Stomach smooth muscle (tissue), 2 donors: ENCODE results near the gene SLC25A24.
"Not testable (repeated sequence)": the region's sequence is repeated elsewhere in the genome, so short reads cannot be mapped to it uniquely, and the experiment has no call there.

Experiments used
- H3K27ac ChIP-seq: one replicate; pipeline ENCODE4 v1.7.0; 2013; ENCODE audit warnings: mild to moderate bottlenecking, low read length, inconsistent platforms
- H3K27me3 ChIP-seq, 2 donors: one replicate each; pipeline ENCODE4 v1.7.0; 2013; ENCODE audit warnings: low read length in 2 of 2; ENCODE audit not compliant: insufficient read depth in 2 of 2, control insufficient read depth in 1 of 2
- H3K36me3 ChIP-seq, 2 donors: one replicate each; pipeline ENCODE4 v1.7.0; 2013; ENCODE audit warnings: low read length in 2 of 2; ENCODE audit not compliant: control insufficient read depth in 2 of 2, insufficient read depth in 2 of 2
- H3K4me1 ChIP-seq: one replicate; pipeline ENCODE4 v1.7.0; 2013; ENCODE audit warnings: low read length; ENCODE audit not compliant: control insufficient read depth, insufficient read depth
- H3K4me3 ChIP-seq, 2 donors: one replicate each; pipeline ENCODE4 v1.7.0; 2013; ENCODE audit warnings: low read length in 2 of 2
- H3K9ac ChIP-seq, 2 donors: one replicate each; pipeline ENCODE4 v1.7.0; 2013; ENCODE audit warnings: low read length in 2 of 2, mild to moderate bottlenecking in 1 of 2
- H3K9me3 ChIP-seq, 2 donors: one replicate each; pipeline ENCODE4 v1.7.0; 2013; ENCODE audit warnings: low read length in 2 of 2; ENCODE audit not compliant: control insufficient read depth in 2 of 2
- donor health status: healthy.
- donor health status: Pancreatic carcinoma.

Gene SLC25A24

DNA sequence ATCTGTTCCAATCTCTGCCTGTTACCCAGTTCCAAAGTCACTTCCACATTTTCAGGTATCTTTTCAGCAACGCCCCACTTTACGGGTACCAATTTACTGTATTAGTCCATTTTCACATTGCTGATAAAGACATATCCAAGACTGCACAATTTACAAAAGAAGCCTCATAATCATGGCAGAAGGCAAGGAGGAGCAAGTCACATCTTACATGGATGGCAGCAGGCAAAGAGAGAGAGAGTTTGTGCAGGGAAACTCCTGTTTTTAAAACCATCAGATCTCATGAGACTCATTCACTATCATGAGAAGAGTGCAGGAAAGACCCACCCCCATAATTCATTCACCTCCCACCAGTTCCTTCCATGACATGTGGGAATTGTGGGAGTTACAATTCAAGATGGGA lies 67.0 kb downstream of the SLC25A24 start:
- H3K9me3 ChIP-seq, H3K4me3 ChIP-seq, H3K9ac ChIP-seq: not testable (repeated sequence)

DNA sequence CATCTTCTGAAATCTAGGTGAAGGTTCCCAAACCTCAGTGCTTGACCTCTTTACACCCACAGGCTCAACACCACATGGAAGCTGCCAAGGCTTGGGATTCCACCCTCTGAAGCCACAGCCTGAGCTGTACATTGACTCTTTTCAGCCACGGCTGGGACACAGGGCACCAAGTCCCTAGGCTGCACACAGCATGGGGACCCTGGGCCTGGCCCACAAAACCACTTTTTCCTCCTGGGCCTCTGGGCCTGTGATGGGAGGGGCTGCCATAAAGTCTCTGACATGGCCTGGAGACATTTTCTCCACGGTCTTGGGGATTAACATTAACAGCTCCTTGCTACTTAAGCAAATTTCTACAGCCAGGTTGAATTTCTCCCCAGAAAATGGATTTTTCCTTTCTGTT lies 67.8 kb downstream of the SLC25A24 start:
- H3K4me3 ChIP-seq, H3K4me1 ChIP-seq, H3K9me3 ChIP-seq, H3K27me3 ChIP-seq, H3K9ac ChIP-seq, H3K27ac ChIP-seq: not testable (repeated sequence)
- peaks cover 5 to 17% of the 10 kb centered on the region in 2 donors for H3K36me3 ChIP-seq

More for the DNA sequence above, 67.0 kb downstream of the SLC25A24 start:
- H3K27ac ChIP-seq, H3K4me1 ChIP-seq, H3K27me3 ChIP-seq: not testable (repeated sequence)
- peaks cover 10 to 25% of the 10 kb centered on the region in 2 donors for H3K36me3 ChIP-seq

DNA sequence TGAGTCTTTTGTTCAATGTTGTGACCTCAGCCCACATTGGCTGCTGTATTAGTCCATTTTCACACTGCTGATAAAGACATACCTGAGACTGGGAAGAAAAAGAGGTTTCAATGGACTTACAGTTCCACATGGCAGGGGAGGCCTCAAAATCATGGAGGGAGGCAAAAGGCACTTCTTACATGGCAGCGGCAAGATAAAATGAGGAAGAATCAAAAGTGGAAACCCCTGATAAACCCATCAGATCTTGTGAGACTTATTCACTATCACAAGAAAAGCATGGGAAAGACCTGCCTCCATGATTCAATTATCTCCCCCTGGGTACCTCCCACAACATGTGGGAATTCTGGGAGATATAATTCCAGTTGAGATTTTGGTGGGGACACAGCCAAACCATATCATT lies 68.9 kb downstream of the SLC25A24 start:
- peaks cover 3 to 10% of the 10 kb centered on the region in 2 donors for H3K36me3 ChIP-seq
- not testable (repeated sequence) for H3K4me3 ChIP-seq, H3K9ac ChIP-seq, H3K27ac ChIP-seq, H3K9me3 ChIP-seq, H3K4me1 ChIP-seq, H3K27me3 ChIP-seq

DNA sequence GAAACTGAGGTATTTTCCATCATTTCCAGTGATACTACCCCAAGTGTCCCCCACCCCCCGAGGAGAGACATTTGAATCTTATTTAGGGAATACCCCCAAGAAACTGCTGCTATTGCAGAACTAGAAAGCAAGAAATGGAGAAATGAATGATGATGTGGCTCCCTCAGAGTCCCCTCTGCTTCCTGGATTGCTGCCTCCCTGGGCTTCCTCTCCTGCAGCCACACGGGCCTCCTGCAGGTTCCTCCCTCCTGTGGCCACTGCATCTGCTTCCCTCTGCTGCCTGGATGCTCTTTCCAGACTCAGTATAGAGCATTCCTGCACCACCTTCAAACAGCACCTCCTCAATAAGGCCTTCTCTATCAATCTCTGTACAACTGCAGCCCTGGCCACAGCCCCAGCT lies 69.3 kb downstream of the SLC25A24 start:
- Histone ChIP-seq H3K9ac (no peak overlapping the region), H3K9me3 (no peaks in the 10 kb centered on the region), H3K27me3 (no peaks in the 10 kb centered on the region), H3K4me1 (peaks cover 6% of the 10 kb centered on the region), H3K27ac (no peak overlapping the region), H3K36me3 (peaks cover 3 to 9% of the 10 kb centered on the region in 2 donors), H3K4me3 (no peak overlapping the region)

DNA sequence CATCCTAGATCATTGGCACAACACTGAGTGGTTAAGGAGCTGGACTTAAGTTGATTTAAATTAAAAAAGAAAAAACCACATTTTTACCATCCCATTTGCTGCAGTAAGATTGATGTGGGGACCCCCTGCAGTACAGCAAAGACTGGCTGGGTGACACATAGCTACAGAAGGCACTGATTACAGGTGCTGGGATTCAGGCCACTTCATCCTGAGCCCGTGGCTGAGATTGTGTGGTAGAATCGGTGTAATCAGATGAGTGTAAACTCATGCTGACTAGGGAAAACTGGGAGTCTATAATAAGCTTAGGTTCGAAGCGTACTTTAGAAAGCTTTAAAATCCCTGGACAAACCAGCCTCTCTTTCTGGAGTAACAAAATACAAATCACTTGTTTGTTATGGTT lies 70.1 kb downstream of the SLC25A24 start:
- Histone ChIP-seq H3K9ac (no peak overlapping the region), H3K27ac (no peak overlapping the region), H3K4me3 (no peak overlapping the region), H3K36me3 (peaks cover 3 to 6% of the 10 kb centered on the region in 2 donors), H3K4me1 (peaks cover 6% of the 10 kb centered on the region), H3K9me3 (no peaks in the 10 kb centered on the region), H3K27me3 (no peaks in the 10 kb centered on the region)

DNA sequence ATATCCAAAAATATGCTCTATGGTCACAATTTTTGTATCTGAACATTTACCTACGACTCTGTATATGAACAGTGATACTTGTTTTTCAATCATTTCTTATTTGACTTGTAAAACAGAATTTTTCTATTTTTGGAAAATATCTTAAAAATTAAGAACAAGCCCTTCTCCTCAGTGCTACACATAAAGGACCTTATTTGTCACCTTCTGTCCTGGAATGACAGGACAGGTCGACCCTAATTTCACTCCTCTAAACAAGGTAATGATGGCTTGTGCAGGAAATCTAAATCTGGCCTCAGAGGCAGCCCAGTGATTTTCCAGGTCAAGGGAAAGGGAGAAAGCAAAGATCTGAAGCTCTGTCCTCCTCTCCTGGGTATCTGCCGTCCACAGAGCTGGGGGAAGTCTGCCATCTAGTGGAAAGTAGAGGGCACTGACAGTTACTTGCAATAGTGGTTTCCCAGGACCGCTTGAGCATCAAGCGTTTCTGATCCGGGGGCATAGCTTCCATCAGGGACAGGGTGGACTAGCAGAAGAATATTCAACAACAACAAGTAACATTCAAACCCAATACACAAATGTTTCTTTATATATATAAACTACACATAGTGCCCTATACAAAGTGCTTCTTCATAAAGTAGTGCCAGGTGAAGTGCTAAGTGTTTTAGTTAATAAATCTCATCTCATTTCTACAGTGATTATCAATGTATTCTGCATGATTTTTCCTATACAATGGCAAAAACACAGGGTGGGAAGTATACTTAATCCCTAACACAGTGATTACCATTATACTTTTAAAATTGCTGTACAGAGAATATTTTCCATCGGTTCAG lies 74.6 kb downstream of the SLC25A24 start:
- Histone ChIP-seq H3K4me3 (no peak overlapping the region), H3K27me3 (peaks cover 2 to 4% of the 10 kb centered on the region in 2 donors), H3K36me3 (no peaks in the 10 kb centered on the region), H3K4me1 (peaks cover 6% of the 10 kb centered on the region), H3K9me3 (no peaks in the 10 kb centered on the region), H3K27ac (no peak overlapping the region), H3K9ac (no peak overlapping the region)

DNA sequence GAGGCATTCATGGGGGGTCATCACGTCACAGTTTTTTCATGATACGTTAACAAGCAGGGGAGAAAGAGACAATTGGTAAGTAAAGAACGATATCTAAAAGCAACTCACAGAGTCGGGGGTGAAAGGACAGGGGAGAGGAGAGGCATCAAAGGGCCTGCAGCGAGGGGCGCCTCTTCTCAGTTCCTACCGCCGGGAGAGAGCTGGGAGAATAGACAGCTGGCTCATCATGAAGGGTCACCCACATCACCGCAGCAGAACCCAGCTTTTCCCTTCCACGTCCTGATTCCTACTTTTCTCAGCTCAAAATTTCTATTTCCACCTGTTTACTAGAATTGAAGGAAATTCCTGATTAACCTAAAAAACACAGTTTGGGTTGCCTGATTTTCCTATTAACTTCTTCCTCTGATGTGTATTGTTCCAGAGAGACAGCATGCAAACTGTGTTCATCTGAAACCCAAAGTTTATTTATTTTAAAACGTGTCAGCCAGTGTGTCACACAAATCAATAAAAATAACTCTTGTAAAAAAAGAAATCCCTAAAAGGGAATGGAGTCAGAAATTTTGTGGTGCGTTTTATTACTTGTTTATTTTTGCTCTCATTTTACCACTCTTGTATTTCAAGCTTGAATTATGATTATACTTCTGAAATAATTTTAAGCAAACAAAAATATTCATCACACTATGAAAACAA lies 75.4 kb downstream of the SLC25A24 start:
- H3K36me3 ChIP-seq = no peaks in the 10 kb centered on the region
- peaks cover 6% of the 10 kb centered on the region for H3K4me1 ChIP-seq
- H3K9ac ChIP-seq = no peak overlapping the region
- H3K27me3 ChIP-seq = peaks cover 4% of the 10 kb centered on the region in 2 donors
- no peak overlapping the region for H3K27ac ChIP-seq
- H3K4me3 ChIP-seq = no peak overlapping the region
- H3K9me3 ChIP-seq = no peaks in the 10 kb centered on the region

DNA sequence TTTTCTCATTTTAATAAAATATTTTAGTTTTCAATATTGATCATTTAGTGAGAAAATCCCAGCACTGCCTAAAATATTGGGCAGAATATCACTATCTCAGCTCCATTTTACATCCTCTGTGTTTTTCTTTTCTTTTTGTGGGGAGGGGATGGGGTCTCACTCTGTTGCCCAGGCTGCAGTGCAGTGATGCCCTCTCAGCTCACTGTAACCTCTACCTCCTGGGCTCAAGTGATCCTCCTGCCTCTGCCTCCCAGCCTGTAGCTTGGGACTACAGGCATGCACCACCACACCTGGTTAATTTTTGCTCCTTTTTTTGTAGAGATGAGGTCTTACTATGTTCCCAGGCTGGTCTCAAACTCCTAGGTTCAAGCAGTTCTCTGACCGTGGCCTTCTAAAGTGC lies 76.1 kb downstream of the SLC25A24 start:
- H3K27me3 ChIP-seq = peaks cover 4% of the 10 kb centered on the region in 2 donors
- no peaks in the 10 kb centered on the region for H3K36me3 ChIP-seq
- H3K9ac ChIP-seq = no peak overlapping the region
- H3K4me1 ChIP-seq = peaks cover 6% of the 10 kb centered on the region
- H3K9me3 ChIP-seq = no peaks in the 10 kb centered on the region
- no peak overlapping the region for H3K27ac ChIP-seq
- H3K4me3 ChIP-seq = no peak overlapping the region

DNA sequence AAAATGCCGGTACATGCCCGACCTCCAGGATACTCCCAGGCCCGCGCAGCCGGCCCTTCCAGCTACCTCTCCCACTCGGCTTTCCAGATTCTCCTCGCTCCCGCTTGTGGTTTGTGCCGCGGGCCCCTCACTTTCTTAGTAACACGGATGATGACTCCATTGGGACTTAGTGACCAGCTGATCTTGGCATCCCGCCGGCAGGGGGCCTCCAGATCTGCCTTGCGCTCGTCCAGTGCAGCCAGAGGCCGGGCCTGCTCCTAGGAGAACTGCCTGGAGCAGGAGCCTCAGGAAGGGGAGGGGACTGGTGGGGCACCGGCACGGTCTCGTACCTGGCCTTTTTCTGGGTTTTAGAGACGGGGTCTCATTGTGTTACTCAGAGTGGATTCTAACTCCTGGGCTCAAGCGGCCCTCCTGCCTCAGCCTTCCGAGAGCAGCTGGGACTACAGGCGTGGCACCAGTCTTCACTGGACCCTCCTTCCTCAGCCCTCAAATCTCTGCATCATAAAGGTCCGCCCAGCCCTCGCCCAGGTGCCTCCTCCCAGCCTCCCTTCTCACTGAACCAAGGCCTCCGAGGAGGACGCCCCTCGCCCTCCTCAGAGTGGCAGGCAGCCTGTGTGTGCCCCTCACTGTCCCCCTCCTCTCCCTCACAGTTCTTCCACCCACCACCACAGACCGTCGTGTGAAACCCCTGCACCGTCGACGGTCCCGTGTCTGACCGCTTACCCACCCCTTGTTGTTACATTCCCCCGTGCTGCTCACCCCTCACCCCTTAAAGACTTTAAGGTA lies 78.6 kb downstream of the SLC25A24 start:
- no peaks in the 10 kb centered on the region for H3K4me1 ChIP-seq
- H3K9ac ChIP-seq = no peak overlapping the region
- H3K9me3 ChIP-seq = no peaks in the 10 kb centered on the region
- H3K36me3 ChIP-seq = no peaks in the 10 kb centered on the region
- H3K27ac ChIP-seq = no peak overlapping the region
- H3K27me3 ChIP-seq = peaks cover 4% of the 10 kb centered on the region in 2 donors
- H3K4me3 ChIP-seq = no peak overlapping the region

DNA sequence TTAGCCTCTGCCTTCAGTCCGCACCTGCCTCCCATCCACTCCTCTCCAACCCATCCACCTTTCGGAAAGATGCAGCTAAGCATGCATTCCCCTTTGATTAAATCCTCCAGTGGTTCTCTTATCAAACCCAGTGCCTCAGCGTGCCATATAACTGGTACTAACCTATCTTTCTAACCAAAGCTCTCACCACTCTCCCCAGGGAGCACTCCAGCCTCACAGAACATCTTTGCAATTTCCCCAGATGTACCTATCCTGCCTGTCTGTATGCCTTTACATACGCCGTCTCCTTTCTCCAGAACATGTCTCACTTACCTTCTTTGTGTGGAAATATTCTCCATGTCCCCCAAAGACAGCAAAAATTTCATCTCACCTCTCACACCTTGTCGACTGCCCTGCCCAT lies 80.0 kb downstream of the SLC25A24 start:
- H3K9ac ChIP-seq = no peak overlapping the region
- no peak overlapping the region for H3K27ac ChIP-seq
- peaks cover 4% of the 10 kb centered on the region in 2 donors for H3K27me3 ChIP-seq
- no peaks in the 10 kb centered on the region for H3K4me1 ChIP-seq
- H3K4me3 ChIP-seq = no peak overlapping the region
- no peaks in the 10 kb centered on the region for H3K36me3 ChIP-seq
- H3K9me3 ChIP-seq = no peaks in the 10 kb centered on the region
